Measurements from ENCODE around the gene OR2B3.

DNA sequence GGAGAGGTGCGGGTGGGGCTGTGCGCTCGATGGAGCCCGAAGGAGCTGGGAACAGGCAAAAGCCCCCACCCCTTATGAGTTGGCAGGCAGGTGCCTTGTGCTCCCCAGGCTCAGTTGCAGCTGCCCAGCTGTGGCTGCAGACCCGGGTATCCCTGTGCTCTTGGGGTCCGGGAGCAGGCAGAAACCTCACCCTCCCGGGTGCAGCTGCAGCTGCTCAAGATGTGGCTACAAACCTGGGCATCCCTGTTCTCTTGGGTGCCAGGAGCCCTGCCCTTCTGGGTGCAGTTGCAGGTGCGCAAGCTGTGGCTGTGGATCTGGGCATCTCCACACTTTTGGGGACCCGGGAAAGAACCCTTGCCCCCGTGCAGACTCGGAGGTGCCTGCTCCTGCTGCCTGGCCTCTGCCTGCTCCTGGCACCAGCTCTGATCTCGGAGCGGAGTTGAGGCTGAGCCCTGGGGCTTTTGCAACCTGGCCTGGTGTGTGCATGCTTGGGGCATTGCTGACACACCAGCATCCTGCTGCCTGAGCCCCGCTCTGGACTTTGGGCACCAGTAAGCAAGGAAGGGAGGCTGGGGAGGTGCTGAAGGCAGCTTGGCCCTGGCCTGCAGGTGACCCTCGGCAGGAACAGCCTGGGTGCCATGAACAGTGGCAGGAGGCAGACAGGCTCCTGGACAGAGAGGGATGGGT is 42.4 kb upstream of the OR2B3 start:
- TF ChIP-seq POLR2AphosphoS5 (IDR thresholded peaks at IDR 0.05; ENCODE audit: low read depth, low read length) (no peak), POLR2A (IDR thresholded peaks at IDR 0.05; ENCODE audit: low read depth, low read length) (no peak), TAF1 (IDR thresholded peaks at IDR 0.05; ENCODE audit: low read depth, low read length) (no peak), PAX5 (IDR thresholded peaks at IDR 0.05; ENCODE audit: insufficient read depth, low read length, severe bottlenecking) (no peak), SPI1 (IDR thresholded peaks at IDR 0.05; ENCODE audit: low read depth, low read length) (no peak), POU2F2 (IDR thresholded peaks at IDR 0.05; ENCODE audit: low read depth, low read length) (no peak)
